HFFc6 (cell line): ENCODE results near the gene GIGYF1. TPM values are rescaled to one million over a fixed set of nuclear protein-coding genes. Genes with fewer than 3 reads are reported as not detected.

Experiments
- DNase-seq: peaks from one replicate; pipeline ENCODE4 v3.0.0-alpha.2; 2018
- H3K27ac Mint-ChIP-seq: 2 replicates; pipeline ENCODE4 v1.8.0; 2020; ENCODE audit warnings: mild to moderate bottlenecking, mixed read lengths
- H3K27me3 Mint-ChIP-seq: 2 replicates; pipeline ENCODE4 v1.8.0; 2021; ENCODE audit warnings: mild to moderate bottlenecking, moderate library complexity, mixed read lengths; ENCODE audit not compliant: insufficient read depth
- H3K36me3 Mint-ChIP-seq: 2 replicates; pipeline ENCODE4 v1.8.0; 2021; ENCODE audit warnings: low read depth, mixed read lengths
- H3K4me1 Mint-ChIP-seq: 2 replicates; pipeline ENCODE4 v1.8.0; 2020; ENCODE audit warnings: low read depth, mixed read lengths
- H3K4me3 Mint-ChIP-seq: 2 replicates; pipeline ENCODE4 v1.8.0; 2020; ENCODE audit warnings: mild to moderate bottlenecking, moderate library complexity, mixed read lengths
- H3K9me3 Mint-ChIP-seq: 2 replicates; pipeline ENCODE4 v1.8.0; 2020; ENCODE audit warnings: mild to moderate bottlenecking, mixed read lengths
- CTCF ChIP-seq: fragments of 200-600 bp; sonication (generic); IDR thresholded peaks from 2 replicates; pipeline ENCODE4 v1.5.0; 2021; ENCODE audit warnings: antibody characterized with exemption, mild to moderate bottlenecking
- total RNA-seq, 6 experiments: library from RNA; stranded (reverse); fragmentation: NEBNext Ultra II Directional; extraction: Animal tissue kit (Norgen Biotek cat#: 25700); gene quantifications; 2 replicates in 1 of 6; 3 replicates in 5 of 6; pipeline ENCODE4 v1.2.3, GENCODE V29; 2021

Gene GIGYF1
- total RNA-seq, 6 experiments from 2014 or later: 17.7 to 21.8 (median 19.2) TPM

- Mint-ChIP-seq H3K27ac (peak overlapping the region; percentile 80), H3K4me1 (peaks cover 34% of the 10 kb centered on the region), H3K4me3 (no peak overlapping the region), H3K9me3 (no peaks in the 10 kb centered on the region), H3K27me3 (no peaks in the 10 kb centered on the region; the same call in 1 of the 2 replicates), H3K36me3 (peaks cover 10% of the 10 kb centered on the region; the same call in 1 of the 2 replicates)
- DNase-seq: no peak
- peak; percentile 26; the same call in 1 of the 2 replicates for TF ChIP-seq CTCF
Measured at GRCh38 chr7:100688326-100688860, 5.7 kb downstream of the GIGYF1 start.

- DNase-seq: peak; percentile 52
- Mint-ChIP-seq H3K9me3 (no peaks in the 10 kb centered on the region), H3K4me1 (peaks cover 30% of the 10 kb centered on the region), H3K4me3 (no peak overlapping the region), H3K27me3 (peaks cover 2% of the 10 kb centered on the region; the same call in 1 of the 2 replicates), H3K36me3 (peaks cover 9% of the 10 kb centered on the region; the same call in 1 of the 2 replicates), H3K27ac (peak overlapping the region; percentile 80)
- TF ChIP-seq CTCF: 0 out of 2 replicates have a peak, but pooled peaks have one; percentile 29
Measured at GRCh38 chr7:100687751-100688300, 6.2 kb downstream of the GIGYF1 start.

- peaks cover 28% of the 10 kb centered on the region for H3K4me1 Mint-ChIP-seq
- TF ChIP-seq CTCF: no peak
- DNase-seq: no peak
- peaks cover 9% of the 10 kb centered on the region; the same call in 1 of the 2 replicates for H3K36me3 Mint-ChIP-seq
- H3K27ac Mint-ChIP-seq: no peak overlapping the region
- no peaks in the 10 kb centered on the region for H3K9me3 Mint-ChIP-seq
- no peak overlapping the region for H3K4me3 Mint-ChIP-seq
- H3K27me3 Mint-ChIP-seq: peaks cover 2% of the 10 kb centered on the region; the same call in 1 of the 2 replicates
Measured at GRCh38 chr7:100687261-100687660, 6.8 kb downstream of the GIGYF1 start.

GRCh38 chr7:100686822-100687211 lies 7.2 kb downstream of the GIGYF1 start:
- no peaks in the 10 kb centered on the region for H3K9me3 Mint-ChIP-seq
- peaks cover 28% of the 10 kb centered on the region for H3K4me1 Mint-ChIP-seq
- TF ChIP-seq CTCF: no peak
- H3K27me3 Mint-ChIP-seq: peaks cover 2% of the 10 kb centered on the region; the same call in 1 of the 2 replicates
- no peak overlapping the region for H3K4me3 Mint-ChIP-seq
- peaks cover 9% of the 10 kb centered on the region; the same call in 1 of the 2 replicates for H3K36me3 Mint-ChIP-seq
- DNase-seq: no peak
- no peak overlapping the region for H3K27ac Mint-ChIP-seq

- DNase-seq: no peak
- Mint-ChIP-seq H3K4me1 (peaks cover 24% of the 10 kb centered on the region), H3K27ac (no peak overlapping the region), H3K4me3 (no peak overlapping the region), H3K27me3 (peaks cover 2% of the 10 kb centered on the region), H3K36me3 (peaks cover 9% of the 10 kb centered on the region; the same call in 1 of the 2 replicates), H3K9me3 (no peaks in the 10 kb centered on the region)
- no peak for TF ChIP-seq CTCF
Measured at GRCh38 chr7:100686201-100686821, 7.7 kb downstream of the GIGYF1 start.
